ENCODE measurements around the gene TUBGCP3. TPM values are rescaled to one million over a fixed set of nuclear protein-coding genes. Genes with fewer than 3 reads are reported as not detected.

Gene TUBGCP3
- total and polyA plus RNA-seq, 4 donors = 6.7 to 31.0 (median 17.3) TPM

GRCh38 chr13:112580912-112581311 lies 7.0 kb downstream of the TUBGCP3 start:
- H3K4me3 ChIP-seq (ENCODE audit: low read depth in 1 of 3, low read length in 3 of 3) = no peak overlapping the region
- peaks cover 0 to 4% (median 2%) of the 10 kb centered on the region in 4 donors for H3K4me1 ChIP-seq (ENCODE audit: control insufficient read depth in 4 of 4, insufficient read depth in 4 of 4, low read length in 3 of 4)
- TF ChIP-seq EGR1 (IDR thresholded peaks at IDR 0.05; ENCODE audit: low read depth in 2 of 2) (no peak), HNF4G (IDR thresholded peaks at IDR 0.05) (no peak), ATF3 (IDR thresholded peaks at IDR 0.05) (no peak), TAF1 (conservative IDR thresholded peaks at IDR 0.05) (no peak)
- H3K36me3 ChIP-seq (ENCODE audit: control insufficient read depth in 4 of 4, insufficient read depth in 3 of 4, low read depth in 1 of 4, low read length in 3 of 4) = no peaks in the 10 kb centered on the region
- H3K27me3 ChIP-seq (ENCODE audit: control insufficient read depth in 4 of 4, insufficient read depth in 4 of 4, low read length in 3 of 4) = no peaks in the 10 kb centered on the region
- WGBS = 85% methylated on average over 3 of the region's 3 CpGs
- H3K9ac ChIP-seq (ENCODE audit: low read depth in 1 of 2, low read length in 2 of 2) = no peak overlapping the region
- H3K27ac ChIP-seq (ENCODE audit: low read depth in 1 of 2, low read length in 2 of 2) = no peak overlapping the region
- no peak for DNase-seq (ENCODE audit: low spot score)
- no peaks in the 10 kb centered on the region for H3K9me3 ChIP-seq (ENCODE audit: control insufficient read depth in 4 of 4, low read length in 3 of 4)

GRCh38 chr13:112580211-112580610 lies 7.7 kb downstream of the TUBGCP3 start:
- H3K9me3 ChIP-seq (ENCODE audit: control insufficient read depth in 4 of 4, low read length in 3 of 4) = no peaks in the 10 kb centered on the region
- no peak overlapping the region for H3K27ac ChIP-seq (ENCODE audit: low read depth in 1 of 2, low read length in 2 of 2)
- peaks cover 0 to 10% (median 6%) of the 10 kb centered on the region in 4 donors for H3K4me1 ChIP-seq (ENCODE audit: control insufficient read depth in 4 of 4, insufficient read depth in 4 of 4, low read length in 3 of 4)
- no peaks in the 10 kb centered on the region for H3K36me3 ChIP-seq (ENCODE audit: control insufficient read depth in 4 of 4, insufficient read depth in 3 of 4, low read depth in 1 of 4, low read length in 3 of 4)
- TF ChIP-seq TAF1 (conservative IDR thresholded peaks at IDR 0.05) (no peak), JUND (IDR thresholded peaks at IDR 0.05) (no peak), ZBTB33 (IDR thresholded peaks at IDR 0.05) (no peak), EGR1 (IDR thresholded peaks at IDR 0.05; ENCODE audit: low read depth in 2 of 2) (no peak), YY1 (IDR thresholded peaks at IDR 0.05) (no peak), SP1 (IDR thresholded peaks at IDR 0.05) (no peak), REST (IDR thresholded peaks at IDR 0.05) (no peak), FOXA1 (IDR thresholded peaks at IDR 0.05) (no peak), MAX (IDR thresholded peaks at IDR 0.05) (no peak), FOXA2 (IDR thresholded peaks at IDR 0.05) (no peak), RAD21 (IDR thresholded peaks at IDR 0.05) (no peak)
- no peak overlapping the region for H3K9ac ChIP-seq (ENCODE audit: low read depth in 1 of 2, low read length in 2 of 2)
- H3K4me3 ChIP-seq (ENCODE audit: low read depth in 1 of 3, low read length in 3 of 3) = no peak overlapping the region
- WGBS = 99% methylated on average over 2 of the region's 2 CpGs
- no peak for DNase-seq (ENCODE audit: low spot score)
- H3K27me3 ChIP-seq (ENCODE audit: control insufficient read depth in 4 of 4, insufficient read depth in 4 of 4, low read length in 3 of 4) = no peaks in the 10 kb centered on the region

- H3K36me3 ChIP-seq (ENCODE audit: control insufficient read depth in 4 of 4, insufficient read depth in 3 of 4, low read depth in 1 of 4, low read length in 3 of 4) = no peaks in the 10 kb centered on the region
- no peak overlapping the region for H3K9ac ChIP-seq (ENCODE audit: low read depth in 1 of 2, low read length in 2 of 2)
- H3K9me3 ChIP-seq (ENCODE audit: control insufficient read depth in 4 of 4, low read length in 3 of 4) = no peaks in the 10 kb centered on the region
- H3K4me3 ChIP-seq (ENCODE audit: low read depth in 1 of 3, low read length in 3 of 3) = no peak overlapping the region
- H3K4me1 ChIP-seq (ENCODE audit: control insufficient read depth in 4 of 4, insufficient read depth in 4 of 4, low read length in 3 of 4) = peaks cover 0 to 15% (median 8%) of the 10 kb centered on the region in 4 donors
- H3K27ac ChIP-seq (ENCODE audit: low read depth in 1 of 2, low read length in 2 of 2) = no peak overlapping the region
- no peak for DNase-seq (ENCODE audit: low spot score)
- no peaks in the 10 kb centered on the region for H3K27me3 ChIP-seq (ENCODE audit: control insufficient read depth in 4 of 4, insufficient read depth in 4 of 4, low read length in 3 of 4)
- WGBS = 98% methylated on average over 18 of the region's 18 CpGs
- TF ChIP-seq EGR1 (IDR thresholded peaks at IDR 0.05; ENCODE audit: low read depth in 2 of 2) = no peak
- no peak for TF ChIP-seq FOXA2 (IDR thresholded peaks at IDR 0.05)
- no peak for TF ChIP-seq FOXA1 (IDR thresholded peaks at IDR 0.05)
- no peak for TF ChIP-seq RAD21 (IDR thresholded peaks at IDR 0.05)
- no peak for TF ChIP-seq GABPA (IDR thresholded peaks at IDR 0.05 in 1 of 2, conservative IDR thresholded peaks at IDR 0.05 in 1 of 2)
- no peak for TF ChIP-seq JUND (IDR thresholded peaks at IDR 0.05)
- no peak for TF ChIP-seq HNF4G (IDR thresholded peaks at IDR 0.05)
- TF ChIP-seq ZBTB33 (IDR thresholded peaks at IDR 0.05) = no peak
- TF ChIP-seq ATF3 (IDR thresholded peaks at IDR 0.05) = no peak
- no peak for TF ChIP-seq REST (IDR thresholded peaks at IDR 0.05)
These were observed 8.6 kb downstream of the TUBGCP3 start for GRCh38 chr13:112579310-112579843.
